MCF 10A (cell line): ENCODE results near the gene RTF2. TPM values are rescaled to one million over a fixed set of nuclear protein-coding genes. Genes with fewer than 3 reads are reported as not detected.
A peak's percentile ranks its signal among the peaks of the same experiment; 100 is the strongest.
"Not testable (repeated sequence)": the region's sequence is repeated elsewhere in the genome, so short reads cannot be mapped to it uniquely, and the experiment has no call there.

ENCODE experiments used
- BruUV-seq: library from RNA; stranded (reverse); fragments of 400-500 nt; replicated peaks from 2 replicates; lab custom pipeline; 2021; lab: Mats Ljungman, UMichigan
- CTCF ChIA-PET: fragments of 300-600 bp; sonication (Branson Sonifier 250); formaldehyde crosslinking; extraction: SDS; loops from one replicate; lab custom pipeline; 2021; ENCODE audit warnings: antibody characterized with exemption, inconsistent platforms; lab: Yijun Ruan, JAX
- POLR2A ChIA-PET: fragments of 300-600, 350-650 bp; sonication (Branson Sonifier 250); formaldehyde crosslinking; extraction: SDS; loops from one replicate; lab custom pipeline; 2020; ENCODE audit warnings: antibody characterized with exemption, inconsistent platforms; lab: Yijun Ruan, JAX
- DNase-seq: peaks from one replicate; pipeline ENCODE4 v3.0.0-alpha.2; 2018; ENCODE audit not compliant: unreplicated experiment
- H3K27ac Mint-ChIP-seq: one replicate; pipeline ENCODE4 v1.8.0; 2022; ENCODE audit warnings: mild to moderate bottlenecking, low read depth, mixed read lengths; ENCODE audit not compliant: unreplicated experiment
- H3K27me3 Mint-ChIP-seq: one replicate; pipeline ENCODE4 v1.8.0; 2022; ENCODE audit warnings: mixed read lengths; ENCODE audit not compliant: insufficient read depth, unreplicated experiment
- H3K36me3 Mint-ChIP-seq: one replicate; pipeline ENCODE4 v1.8.0; 2022; ENCODE audit warnings: mild to moderate bottlenecking, moderate library complexity, mixed read lengths; ENCODE audit not compliant: insufficient read depth, unreplicated experiment
- H3K4me1 Mint-ChIP-seq: one replicate; pipeline ENCODE4 v1.8.0; 2022; ENCODE audit warnings: mixed read lengths; ENCODE audit not compliant: insufficient read depth, unreplicated experiment
- H3K4me3 Mint-ChIP-seq: one replicate; pipeline ENCODE4 v1.8.0; 2022; ENCODE audit warnings: mild to moderate bottlenecking, moderate library complexity, mixed read lengths; ENCODE audit not compliant: unreplicated experiment
- H3K9me3 Mint-ChIP-seq: one replicate; pipeline ENCODE4 v1.8.0; 2022; ENCODE audit warnings: mixed read lengths; ENCODE audit not compliant: unreplicated experiment
- intact Hi-C: fragments of 100-400 bp; cut with micrococcal nuclease; formaldehyde crosslinking; loops from 2 replicates; pipeline ENCODE4 v1.14.1; 2022
- total RNA-seq: library from RNA; stranded (reverse); gene quantifications from 2 replicates; pipeline ENCODE4 v1.2.3, GENCODE V29; 2022
- TF ChIP-seq, protein P1 (sequence below): fragments of 200-600 bp; IDR thresholded peaks from one replicate; pipeline ENCODE4 v1.8.0; 2022; ENCODE audit warnings: antibody characterized with exemption, mild to moderate bottlenecking; ENCODE audit not compliant: unreplicated experiment

The RTF2 gene
- total RNA-seq, 1 experiment from 2014 or later, result 66.4 TPM

DNA sequence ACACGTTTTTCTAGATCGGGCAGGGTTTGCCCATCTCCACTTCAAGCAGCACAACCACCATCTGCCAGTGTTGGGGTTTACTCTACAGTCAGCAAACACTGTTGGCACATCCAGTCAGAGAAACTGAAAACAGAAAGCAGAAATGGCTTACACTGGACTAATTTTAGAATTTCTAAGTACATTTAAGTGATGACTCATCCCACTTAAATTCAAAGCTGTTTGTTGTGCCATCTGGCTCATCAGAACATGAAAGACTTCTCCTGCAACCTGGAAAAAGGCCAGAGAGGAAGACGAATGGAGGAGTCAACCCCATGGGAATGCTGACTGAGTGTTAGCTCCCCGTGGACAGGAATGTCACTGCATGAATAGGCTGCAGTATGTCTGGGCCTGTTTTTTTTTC is 86.4 kb downstream of the RTF2 start:
- Mint-ChIP-seq H3K4me3 (peak overlapping the region; percentile 55), H3K36me3 (no peaks in the 10 kb centered on the region), H3K4me1 (peaks cover 11% of the 10 kb centered on the region), H3K27ac (peak overlapping the region; percentile 87), H3K27me3 (peaks cover 10% of the 10 kb centered on the region), H3K9me3 (peaks cover 7% of the 10 kb centered on the region)
- BruUV-seq, result no TSS peak
- POLR2A ChIA-PET, result interaction anchor here (0.5 to 4.3 kb wide), 18 partner anchors 12 to 1577 kb away, joined by 3 to 48 read pairs (median 3); partner anchors contain the start of gene TFAP2C
- intact Hi-C loops, result loop anchor here (1.0 to 10.0 kb wide), 5 partner anchors 22 to 792 kb away; no protein-coding TSS in a partner anchor
- TF ChIP-seq, protein P1, sequence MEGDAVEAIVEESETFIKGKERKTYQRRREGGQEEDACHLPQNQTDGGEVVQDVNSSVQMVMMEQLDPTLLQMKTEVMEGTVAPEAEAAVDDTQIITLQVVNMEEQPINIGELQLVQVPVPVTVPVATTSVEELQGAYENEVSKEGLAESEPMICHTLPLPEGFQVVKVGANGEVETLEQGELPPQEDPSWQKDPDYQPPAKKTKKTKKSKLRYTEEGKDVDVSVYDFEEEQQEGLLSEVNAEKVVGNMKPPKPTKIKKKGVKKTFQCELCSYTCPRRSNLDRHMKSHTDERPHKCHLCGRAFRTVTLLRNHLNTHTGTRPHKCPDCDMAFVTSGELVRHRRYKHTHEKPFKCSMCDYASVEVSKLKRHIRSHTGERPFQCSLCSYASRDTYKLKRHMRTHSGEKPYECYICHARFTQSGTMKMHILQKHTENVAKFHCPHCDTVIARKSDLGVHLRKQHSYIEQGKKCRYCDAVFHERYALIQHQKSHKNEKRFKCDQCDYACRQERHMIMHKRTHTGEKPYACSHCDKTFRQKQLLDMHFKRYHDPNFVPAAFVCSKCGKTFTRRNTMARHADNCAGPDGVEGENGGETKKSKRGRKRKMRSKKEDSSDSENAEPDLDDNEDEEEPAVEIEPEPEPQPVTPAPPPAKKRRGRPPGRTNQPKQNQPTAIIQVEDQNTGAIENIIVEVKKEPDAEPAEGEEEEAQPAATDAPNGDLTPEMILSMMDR, result no peak
- CTCF ChIA-PET, result interaction anchor here (0.6 to 1.5 kb wide), 10 partner anchors 10 to 505 kb away, joined by 3 to 9 read pairs (median 4); no protein-coding TSS in a partner anchor
- DNase-seq, result peak; percentile 99

DNA sequence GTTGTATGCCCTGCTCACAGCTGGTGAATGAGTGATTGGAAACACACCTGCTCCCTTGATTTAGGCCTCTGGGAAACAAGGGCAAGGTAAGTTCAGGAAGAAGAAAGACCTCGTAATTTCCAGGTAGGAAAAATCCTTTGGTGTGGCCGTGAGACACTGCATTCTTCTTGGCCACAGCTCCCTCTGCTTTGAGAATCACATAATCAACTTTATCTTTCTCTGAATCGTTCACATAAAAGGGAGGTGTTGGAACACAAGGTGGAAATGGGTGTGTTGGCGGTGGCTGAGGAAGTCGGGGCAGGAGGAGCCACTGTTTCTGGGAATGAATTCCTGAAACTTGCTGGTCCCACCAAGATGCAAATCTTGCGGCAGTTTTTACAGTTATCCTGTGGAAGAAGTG is 90.5 kb downstream of the RTF2 start:
- intact Hi-C loops, result loop anchor here (10.0 kb wide), 1 partner anchor 226 kb away; no protein-coding TSS in a partner anchor
- H3K4me1 Mint-ChIP-seq, result peaks cover 11% of the 10 kb centered on the region
- TF ChIP-seq, protein P1, result no peak
- POLR2A ChIA-PET, result interaction anchor here (3.2 kb wide), 1 partner anchor 16 kb away, joined by 13 read pairs; no protein-coding TSS in a partner anchor
- no TSS peak for BruUV-seq
- H3K27ac Mint-ChIP-seq, result no peak overlapping the region
- H3K27me3 Mint-ChIP-seq, result no peaks in the 10 kb centered on the region
- CTCF ChIA-PET, result interaction anchor here (1.1 to 2.1 kb wide), 4 partner anchors 8 to 513 kb away, joined by 3 to 6 read pairs (median 4); no protein-coding TSS in a partner anchor
- H3K36me3 Mint-ChIP-seq, result no peaks in the 10 kb centered on the region
- H3K4me3 Mint-ChIP-seq, result no peak overlapping the region
- peaks cover 7% of the 10 kb centered on the region for H3K9me3 Mint-ChIP-seq
- no peak for DNase-seq

DNA sequence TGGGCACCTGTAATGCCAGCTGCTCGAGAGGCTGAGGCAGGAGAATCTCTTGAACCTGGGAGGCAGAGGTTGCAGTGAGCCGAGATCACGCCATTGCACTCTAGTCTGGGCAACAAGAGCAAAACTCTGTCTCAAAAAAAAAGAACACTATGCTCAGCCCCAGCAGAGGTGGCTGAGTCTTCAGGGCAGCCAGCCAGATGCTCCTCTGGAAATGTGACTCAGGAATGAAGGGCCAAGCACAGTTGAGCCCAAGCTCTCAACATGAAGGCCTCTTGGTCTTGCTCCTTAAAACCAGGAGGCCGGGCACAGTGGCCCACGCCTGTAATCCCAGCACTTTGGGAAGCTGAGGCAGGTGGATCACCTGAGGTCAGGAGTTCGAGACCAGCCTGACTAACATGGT is 96.1 kb downstream of the RTF2 start:
- H3K27ac Mint-ChIP-seq, POLR2A ChIA-PET, H3K9me3 Mint-ChIP-seq, BruUV-seq, H3K27me3 Mint-ChIP-seq, intact Hi-C loops, H3K36me3 Mint-ChIP-seq, DNase-seq, H3K4me1 Mint-ChIP-seq, H3K4me3 Mint-ChIP-seq: not testable (repeated sequence)
- CTCF ChIA-PET, result interaction anchor here (0.9 to 4.6 kb wide), 3 partner anchors 10 to 14 kb away, joined by 3 to 41 read pairs (median 3); no protein-coding TSS in a partner anchor

DNA sequence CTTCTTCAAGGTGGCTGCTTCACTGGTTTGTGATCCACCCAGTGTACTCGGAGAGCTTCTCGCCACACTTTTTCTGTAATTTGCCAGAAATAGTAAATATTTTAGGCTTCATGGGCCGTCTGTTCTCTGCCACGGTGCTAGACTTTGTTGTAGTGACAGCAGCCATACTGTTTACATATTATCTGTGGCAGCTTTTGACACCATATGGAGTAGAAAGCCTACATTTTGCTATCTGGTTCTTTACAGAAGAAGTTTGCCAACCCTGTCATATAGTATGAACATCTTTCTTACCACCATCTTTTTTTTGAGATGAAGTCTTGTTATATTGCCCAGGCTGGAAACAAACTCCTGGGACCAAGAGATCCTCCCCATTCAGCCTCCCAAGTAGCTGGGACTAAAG is 97.1 kb downstream of the RTF2 start:
- Mint-ChIP-seq H3K27ac (no peak overlapping the region), H3K4me1 (no peaks in the 10 kb centered on the region), H3K36me3 (no peaks in the 10 kb centered on the region), H3K9me3 (no peaks in the 10 kb centered on the region), H3K4me3 (no peak overlapping the region), H3K27me3 (no peaks in the 10 kb centered on the region)
- DNase-seq, result no peak
- intact Hi-C loops, result no loop called here
- TF ChIP-seq, protein P1, result no peak
- ChIA-PET CTCF (interaction anchor here (0.6 to 4.6 kb wide), 5 partner anchors 11 to 1885 kb away, joined by 3 to 41 read pairs (median 3); no protein-coding TSS in a partner anchor), POLR2A (interaction anchor here (0.6 to 0.9 kb wide), 3 partner anchors 9 to 421 kb away, joined by 3 to 4 read pairs (median 3); no protein-coding TSS in a partner anchor)
- no TSS peak for BruUV-seq
